ACHN (cell line): ENCODE results near the gene MAMLD1.

Experiments used
- DNase-seq: peaks from one replicate; pipeline ENCODE4 v3.0.0-alpha.2; 2015
- in situ Hi-C: cut with HindIII; loops from 2 replicates; pipeline ENCODE4 v1.10.0; 2017; ENCODE audit warnings: low sequenced_read_pairs, low pct_ligation_motif_present, low pct_unique_long_range_greater_than_20kb

The MAMLD1 gene

DNA sequence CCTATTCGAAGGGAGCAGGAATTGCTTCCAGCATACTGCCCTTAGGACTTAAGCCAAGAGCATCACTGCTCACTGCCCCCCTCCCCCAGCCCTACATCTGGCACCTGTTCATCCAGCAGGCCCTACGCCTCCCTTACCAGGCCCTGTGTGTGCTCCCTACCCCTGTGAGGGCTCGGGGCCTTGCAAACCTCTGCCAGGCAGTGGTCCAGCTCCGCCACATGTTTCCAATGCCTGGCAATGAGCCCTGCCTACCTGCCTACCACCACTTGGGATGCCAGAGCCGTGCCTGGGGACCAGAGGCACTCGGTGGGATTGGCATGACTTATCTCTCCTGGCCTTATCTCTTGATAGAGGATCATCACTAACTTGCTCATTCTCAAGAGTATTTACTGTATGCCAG, 177.8 kb downstream of the MAMLD1 start:
- no peak for DNase-seq
- in situ Hi-C loops, result no loop called here

DNA sequence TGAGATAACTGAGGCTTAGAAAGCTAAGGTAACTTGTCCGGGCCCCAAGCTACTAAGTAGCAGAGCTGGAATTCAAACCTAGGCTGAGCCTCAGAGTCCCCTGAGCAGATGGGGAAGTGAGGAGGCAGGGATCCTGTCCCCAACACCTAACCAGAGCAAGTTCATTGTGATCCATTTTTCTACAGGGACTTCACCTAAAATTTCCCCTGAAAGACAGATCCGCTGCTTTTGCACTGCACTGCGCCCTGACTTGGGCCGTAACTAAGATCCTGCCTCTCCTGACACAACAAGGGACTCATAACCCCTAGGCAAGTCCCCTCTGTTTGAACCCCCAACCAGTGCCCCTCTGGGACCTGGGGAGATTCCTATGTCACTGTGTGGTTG, 179.7 kb downstream of the MAMLD1 start:
- in situ Hi-C loops, result no loop called here
- no peak for DNase-seq

DNA sequence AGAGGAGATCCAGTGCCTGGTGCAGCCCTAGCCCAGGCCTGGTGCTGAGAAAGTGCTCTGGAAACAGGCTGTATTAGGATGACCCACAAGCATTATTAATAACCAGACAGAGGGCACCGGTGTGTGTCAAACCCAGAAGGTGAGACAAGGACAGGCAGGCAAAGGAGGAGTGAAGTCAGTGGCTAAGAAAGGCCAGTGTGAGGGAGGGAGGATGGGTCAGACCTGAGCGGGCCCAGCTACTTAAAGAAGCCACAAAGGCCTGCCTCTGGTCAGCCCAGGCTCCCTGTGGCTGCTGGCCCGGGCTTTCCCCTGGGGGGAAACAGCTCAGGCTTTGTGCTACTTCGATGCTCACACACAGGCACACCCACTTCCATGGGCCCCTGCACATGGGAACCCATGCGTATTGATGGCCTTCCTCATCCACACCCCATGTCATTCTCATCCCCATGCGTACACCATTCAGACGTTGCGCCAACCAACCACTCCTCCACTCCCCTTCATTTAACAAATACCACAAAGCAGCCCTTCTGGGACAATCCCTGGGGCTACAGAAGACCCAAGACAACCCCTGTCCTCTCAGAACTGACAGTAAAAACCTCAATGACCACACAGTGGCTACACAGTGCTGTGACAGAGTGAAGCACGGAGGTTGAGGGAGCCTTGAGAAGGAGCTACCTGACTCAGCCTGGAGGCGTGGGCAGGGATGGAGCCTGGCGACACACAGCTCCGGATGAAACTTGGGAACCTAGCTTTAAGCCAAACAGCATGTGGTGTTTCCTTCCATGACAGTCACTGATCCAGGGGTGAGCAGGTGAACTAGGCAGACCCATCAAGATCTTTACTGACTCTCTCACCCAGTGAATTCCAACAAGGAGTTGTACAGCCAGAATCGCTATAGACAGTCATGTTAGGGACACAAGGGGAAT, 180.4 kb downstream of the MAMLD1 start:
- no peak for DNase-seq
- in situ Hi-C loops, result no loop called here

DNA sequence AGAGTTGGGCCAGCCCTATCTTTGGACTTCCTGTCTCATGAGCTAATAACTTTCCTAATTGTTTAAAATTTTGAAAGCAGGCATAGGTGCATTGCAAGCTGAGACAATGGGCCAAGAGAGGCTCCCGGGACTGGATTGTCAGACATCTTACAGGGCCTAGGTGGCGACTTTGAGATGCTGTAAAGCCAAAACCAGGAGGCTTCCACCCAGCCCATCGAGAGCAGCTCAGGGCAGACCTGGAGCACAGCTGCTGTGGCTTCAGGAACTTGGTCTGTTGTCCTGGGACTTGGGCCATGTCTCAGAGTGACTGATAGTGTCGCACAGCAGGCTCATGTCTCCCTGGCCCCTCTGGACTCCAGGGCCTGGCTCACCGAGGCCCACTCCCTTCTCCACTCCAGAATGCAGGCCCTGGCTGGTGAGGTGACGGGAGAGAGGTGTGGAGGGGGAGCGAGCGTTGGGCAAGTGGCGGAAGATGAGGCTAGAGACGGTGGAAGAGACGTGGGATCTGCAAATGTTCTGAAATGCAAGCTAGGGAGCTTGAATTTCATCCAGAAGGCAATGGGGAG, 181.2 kb downstream of the MAMLD1 start:
- in situ Hi-C loops, result no loop called here
- no peak for DNase-seq

DNA sequence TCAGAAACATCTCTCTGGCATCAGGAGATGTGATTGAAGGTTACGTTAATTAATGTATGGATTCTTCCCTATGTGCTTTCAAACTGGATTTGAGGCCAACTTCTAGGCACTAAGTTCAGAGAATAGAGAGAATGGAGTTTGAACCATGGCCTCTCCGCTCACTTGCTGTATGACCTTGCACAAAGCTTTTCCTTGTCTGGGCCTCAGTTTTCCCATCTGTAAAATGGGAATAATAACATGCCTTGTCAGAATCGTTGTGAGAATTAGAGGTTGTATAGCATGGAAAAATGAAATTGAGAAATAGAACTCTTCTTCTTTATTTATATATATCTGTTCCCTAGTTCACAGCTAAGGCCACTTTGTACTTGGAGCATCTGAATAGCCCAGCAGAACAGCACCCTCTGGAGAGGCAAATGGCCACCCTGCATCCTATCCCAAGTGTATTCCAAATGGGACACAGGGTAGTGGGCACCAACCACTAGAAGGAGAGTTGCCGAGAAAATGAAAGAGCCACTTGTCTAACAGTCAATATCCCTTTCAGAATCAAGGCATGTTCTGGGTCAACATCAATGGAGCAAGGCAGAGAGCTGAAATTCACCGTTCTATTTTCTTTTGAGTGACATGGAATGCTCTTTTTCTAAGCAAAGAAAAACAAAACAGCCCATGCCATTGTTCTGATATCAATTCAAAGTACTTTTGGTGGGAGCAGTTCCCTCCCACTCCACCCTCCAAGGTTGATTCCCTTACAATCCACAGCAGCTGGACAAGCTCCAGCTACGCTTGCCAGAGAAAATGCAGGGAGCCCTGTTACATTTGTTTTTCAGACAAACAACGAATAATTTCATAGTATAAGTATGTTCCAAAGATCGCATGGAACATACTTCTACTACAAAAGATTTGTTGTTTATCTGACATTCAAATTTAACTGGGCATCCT, 182.0 kb downstream of the MAMLD1 start:
- in situ Hi-C loops, result no loop called here
- no peak for DNase-seq

DNA sequence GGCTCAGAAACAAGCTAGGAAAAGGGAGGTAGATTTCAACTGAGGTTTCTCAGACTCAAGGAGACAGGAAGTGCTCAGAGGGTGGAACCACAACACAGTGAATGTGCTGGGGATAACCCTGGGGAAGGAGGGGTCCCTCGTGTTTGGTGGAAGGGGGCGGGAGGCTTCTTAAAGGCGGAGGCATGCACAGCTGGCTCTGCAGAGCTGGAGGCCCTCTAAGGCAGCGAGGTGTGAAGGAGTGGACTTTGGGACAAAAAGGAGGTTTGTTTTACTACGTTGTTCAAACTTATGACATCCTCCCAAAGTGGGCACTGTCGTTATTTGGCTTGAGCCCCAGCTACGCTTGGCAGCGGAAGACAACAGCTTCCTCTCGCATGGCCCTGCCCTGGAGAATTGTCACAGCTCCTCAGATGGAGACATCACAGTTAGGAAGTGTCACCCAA, 183.6 kb downstream of the MAMLD1 start:
- DNase-seq, result no peak
- in situ Hi-C loops, result no loop called here

DNA sequence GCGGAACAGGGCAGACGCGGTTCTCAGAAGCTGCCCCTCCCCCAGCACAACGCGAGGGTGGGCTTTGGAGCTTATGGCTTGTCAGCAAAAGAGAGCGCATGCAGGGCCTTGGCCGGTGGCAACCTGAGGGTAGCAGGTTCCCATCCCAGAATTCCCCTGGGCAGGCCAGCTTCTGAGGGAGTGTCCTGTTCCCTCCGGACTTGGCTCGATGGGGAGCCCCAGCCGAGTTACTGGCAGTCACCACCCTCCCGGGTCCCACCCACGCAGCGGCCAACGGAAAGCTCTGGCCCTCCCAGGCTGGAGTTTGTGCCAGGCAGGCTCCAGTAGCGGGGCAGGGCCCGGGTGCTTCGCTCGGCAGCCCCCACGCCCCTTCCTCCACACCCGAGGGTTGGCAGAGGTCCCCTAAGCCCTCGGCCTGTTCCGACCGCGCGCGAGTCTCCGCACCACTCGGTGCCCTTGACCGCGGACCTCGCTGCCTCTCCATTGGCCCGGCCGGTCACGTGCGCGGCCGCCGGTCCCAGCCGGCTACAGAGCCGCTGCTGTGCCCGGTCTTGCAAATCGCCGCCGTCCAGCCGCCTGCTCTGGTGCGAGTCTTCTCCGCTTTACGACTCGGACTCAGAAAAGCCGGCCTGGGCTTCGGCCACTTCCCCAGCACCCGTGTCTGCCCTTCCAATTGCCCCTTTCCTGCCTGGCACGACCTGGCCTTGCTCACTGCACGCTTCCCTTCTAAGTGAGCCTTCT, 184.4 kb downstream of the MAMLD1 start:
- DNase-seq, result peak; percentile 44
- in situ Hi-C loops, result no loop called here

DNA sequence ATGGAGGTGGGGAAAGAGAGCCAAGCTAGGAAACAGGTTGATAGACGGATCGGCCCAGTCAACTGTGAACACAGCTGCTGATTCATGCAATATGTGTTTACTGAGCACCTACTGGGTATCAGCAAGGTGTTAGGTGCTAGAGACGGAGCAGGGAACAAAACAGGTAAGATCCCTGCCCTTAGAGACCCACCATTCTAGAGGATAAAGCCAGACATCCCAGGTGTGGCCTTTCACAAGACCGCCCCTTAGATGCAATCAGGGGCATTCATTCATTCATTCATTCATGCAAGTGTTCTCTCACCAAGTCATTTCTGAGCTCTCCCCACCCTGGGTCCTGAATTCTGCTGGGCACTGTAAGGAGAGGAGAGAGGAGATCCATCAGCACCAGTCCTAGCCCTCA, 185.1 kb downstream of the MAMLD1 start:
- no peak for DNase-seq
- in situ Hi-C loops, result no loop called here

DNA sequence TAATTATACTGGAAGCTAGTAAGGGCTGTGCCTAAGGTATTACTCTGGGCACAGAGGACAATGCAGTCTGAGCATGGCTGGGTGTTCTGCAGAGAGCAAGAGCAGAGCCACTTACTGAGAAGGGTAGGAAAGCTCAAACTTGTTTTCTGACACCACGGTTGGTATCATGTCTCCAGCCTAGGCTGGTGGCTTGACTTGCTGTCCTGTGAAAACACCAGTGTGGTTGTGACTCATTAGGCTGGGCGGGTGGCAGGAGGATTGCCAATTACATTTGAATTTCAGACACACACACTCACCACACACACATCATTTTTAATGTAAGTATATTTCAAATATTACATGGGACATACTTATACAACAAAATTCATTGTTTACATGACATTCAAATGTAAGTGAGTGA, 185.6 kb downstream of the MAMLD1 start:
- in situ Hi-C loops, result no loop called here
- no peak for DNase-seq

DNA sequence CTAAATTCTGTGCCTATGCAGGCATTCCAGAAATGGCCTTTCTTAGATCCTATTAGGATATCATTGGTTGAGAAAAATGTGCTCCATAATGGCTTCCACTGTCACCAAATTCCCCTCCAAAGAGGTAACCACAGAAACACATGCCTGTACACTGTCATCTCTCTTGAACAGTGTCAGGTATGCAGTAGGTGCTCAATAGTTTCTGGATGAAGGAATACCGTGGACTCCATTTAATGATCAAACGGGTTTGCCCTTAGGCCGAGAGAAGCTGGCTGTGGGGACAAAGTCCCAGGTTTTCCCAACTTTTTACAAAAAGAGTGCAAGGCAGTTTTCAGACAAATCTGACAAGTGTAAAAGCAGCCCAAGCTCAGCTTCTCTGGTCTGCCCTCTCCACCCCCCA, 188.8 kb downstream of the MAMLD1 start:
- in situ Hi-C loops, result no loop called here
- DNase-seq, result no peak

DNA sequence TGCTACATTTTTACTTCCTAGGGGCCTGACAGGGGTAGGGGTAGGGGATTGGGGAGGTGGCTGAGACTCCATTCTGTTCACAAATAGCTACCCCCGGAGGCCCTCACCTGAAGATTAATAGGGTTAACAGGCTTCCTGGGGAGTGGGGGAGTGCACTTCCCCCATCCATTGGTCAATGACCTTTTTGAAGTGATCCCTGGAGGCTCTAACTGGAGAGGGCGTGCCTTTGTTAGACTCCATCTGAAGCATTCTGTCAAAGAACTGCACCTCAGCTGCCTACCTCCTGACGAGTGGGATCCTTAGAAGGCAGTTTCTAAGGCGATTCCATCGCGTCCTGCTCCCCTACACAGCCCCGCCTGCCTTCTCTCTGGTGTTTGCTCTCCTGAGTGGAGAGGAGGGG, 195.3 kb downstream of the MAMLD1 start:
- in situ Hi-C loops, result no loop called here
- no peak for DNase-seq
